HT-29 (cell line): ENCODE results near the gene MRGPRG. TPM values are rescaled to one million over a fixed set of nuclear protein-coding genes. Genes with fewer than 3 reads are reported as not detected.
"Not testable (repeated sequence)": the region's sequence is repeated elsewhere in the genome, so short reads cannot be mapped to it uniquely, and the experiment has no call there.

Source experiments
- DNase-seq: peaks from one replicate; pipeline ENCODE4 v3.0.0-alpha.2; 2015; ENCODE audit warnings: low spot score
- total RNA-seq: library from RNA; depleted of rRNA; stranded (reverse); fragments of >200 nt; shearing (Covaris generic); gene quantifications from 2 replicates; pipeline ENCODE4 v1.2.3, GENCODE V29; 2014; rRNA removed

MRGPRG gene
- total RNA-seq, 1 experiment from 2014 or later = not detected

GRCh38 chr11:3176487-3176886, 42.1 kb downstream of the MRGPRG start:
- DNase-seq = no peak

- no peak for DNase-seq
Observed at GRCh38 chr11:3175194-3175593, 43.4 kb downstream of the MRGPRG start.

- DNase-seq = no peak
Observed at GRCh38 chr11:3174387-3174786, 44.2 kb downstream of the MRGPRG start.

- DNase-seq = no peak
Observed at GRCh38 chr11:3173795-3174194, 44.8 kb downstream of the MRGPRG start.

GRCh38 chr11:3171931-3172560, 46.6 kb downstream of the MRGPRG start:
- no peak for DNase-seq

- no peak for DNase-seq
Observed at GRCh38 chr11:3170756-3171650, 47.6 kb downstream of the MRGPRG start.

GRCh38 chr11:3170044-3170755, 48.4 kb downstream of the MRGPRG start:
- no peak for DNase-seq

- peak; percentile 44 for DNase-seq
Observed at GRCh38 chr11:3169255-3170043, 49.2 kb downstream of the MRGPRG start.

- not testable (repeated sequence) for DNase-seq
Observed at GRCh38 chr11:3168742-3169254, 49.8 kb downstream of the MRGPRG start.

Other genes with a start within 250 kb of the MRGPRG start
- 114 and 116 TPM in 2 replicates for gene NAP1L4, start 226.5 kb downstream of the MRGPRG start, total RNA-seq
- gene CARS1, start 161.4 kb downstream of the MRGPRG start, total RNA-seq = 47.7 and 55.8 TPM in 2 replicates
- gene OSBPL5, start 53.5 kb downstream of the MRGPRG start, total RNA-seq = 93.1 and 106 TPM in 2 replicates
- 0.36 TPM in 1 of 2 replicates, not detected in the other for gene MRGPRE, start 13.6 kb upstream of the MRGPRG start, total RNA-seq
- gene ZNF195, start 160.3 kb upstream of the MRGPRG start, total RNA-seq = 50.8 and 51.1 TPM in 2 replicates